HG02970 (cell line): ENCODE measurements around the gene ABCB4.

Experiments used
- ATAC-seq: cut with Tn5 transposase; IDR thresholded peaks from one replicate; pipeline ENCODE4 v1.9.1; 2021; ENCODE audit warnings: mild to moderate bottlenecking, moderate library complexity, moderate number of reproducible peaks; ENCODE audit not compliant: unreplicated experiment, low FRiP score

Gene ABCB4

DNA sequence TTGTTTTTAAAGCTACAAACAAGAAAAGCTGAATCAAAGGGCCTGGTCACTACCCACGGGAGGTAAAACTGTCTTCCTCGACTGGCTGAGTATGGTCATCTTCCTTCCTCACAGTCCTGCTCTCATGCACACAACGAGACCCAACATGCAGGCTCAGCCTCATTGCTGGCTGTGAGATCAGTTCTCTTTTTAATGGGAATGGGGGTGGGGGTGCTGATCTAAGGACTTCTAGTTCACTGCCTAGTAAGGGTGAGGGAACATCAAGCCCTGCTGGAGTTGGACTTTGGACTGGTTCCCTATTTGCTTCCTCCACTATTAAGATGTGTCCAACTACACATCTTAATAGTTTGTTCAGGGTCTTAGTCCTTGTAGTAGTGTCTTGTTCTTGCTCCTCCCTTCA is 48.2 kb downstream of the ABCB4 start:
- ATAC-seq: no peak

- ATAC-seq: no peak
Observed at GRCh38 chr7:87426160-87426559, 49.3 kb downstream of the ABCB4 start.

DNA sequence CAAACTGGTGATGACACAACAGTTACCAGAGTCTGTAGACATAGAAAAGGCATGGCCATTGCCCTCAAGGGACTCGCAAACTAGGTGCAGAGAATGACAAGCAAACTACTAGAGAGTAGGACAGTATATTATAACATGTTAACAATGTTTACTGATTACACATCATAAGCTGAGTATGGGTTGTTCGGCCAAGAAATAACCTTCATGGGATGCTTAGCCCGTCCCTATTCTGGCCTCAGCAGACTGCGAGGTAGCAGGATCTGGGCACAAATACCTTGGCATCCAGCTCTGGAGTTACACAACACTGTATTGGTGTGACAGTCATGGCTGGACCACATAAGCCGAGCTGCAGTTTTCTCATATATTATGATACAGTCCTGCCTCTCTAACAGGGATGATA is 51.4 kb downstream of the ABCB4 start:
- ATAC-seq: no peak

- no peak for ATAC-seq
Observed at GRCh38 chr7:87420173-87420572, 55.3 kb downstream of the ABCB4 start.

GRCh38 chr7:87416682-87417587 is 58.5 kb downstream of the ABCB4 start:
- peak; percentile 90 for ATAC-seq

GRCh38 chr7:87414794-87415188 is 60.7 kb downstream of the ABCB4 start:
- no peak for ATAC-seq

DNA sequence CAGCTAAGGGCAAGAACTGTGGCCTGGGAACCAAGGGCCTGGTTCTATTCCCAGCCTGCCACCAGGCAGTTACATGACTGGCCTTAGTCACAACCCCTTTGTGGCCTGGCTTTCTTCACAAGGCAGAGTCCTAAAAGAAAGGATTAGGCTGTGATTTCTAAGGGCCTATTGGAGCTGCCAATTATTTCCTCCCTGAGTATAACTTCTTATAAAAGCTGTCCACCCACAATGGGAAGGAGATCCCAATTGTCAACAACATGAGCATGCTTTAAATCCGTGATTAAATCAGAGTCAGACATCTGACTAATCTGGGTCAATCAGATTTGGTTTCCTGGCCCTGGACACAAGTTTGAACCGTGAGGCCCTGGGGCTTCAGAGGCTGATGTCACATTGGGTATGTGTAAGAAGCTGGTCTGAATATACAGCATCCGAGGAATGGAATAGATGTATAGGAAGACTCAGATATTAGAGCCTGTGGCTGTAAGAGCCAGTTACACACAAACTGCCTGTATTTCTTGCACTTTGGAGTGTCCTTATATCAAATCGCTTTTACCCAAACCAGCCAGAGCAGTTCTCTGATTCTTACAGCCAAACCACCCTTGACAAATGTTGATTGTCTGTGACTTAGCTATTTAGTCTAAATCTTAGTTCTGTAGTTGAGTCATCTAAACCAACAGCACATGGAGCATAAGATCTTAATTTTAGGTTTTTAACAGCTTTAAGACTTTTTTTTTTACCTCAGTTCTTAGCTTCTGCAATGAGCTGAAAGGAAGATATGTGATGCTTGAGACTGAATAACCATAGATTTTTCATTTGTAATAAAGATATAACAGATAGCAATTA is 61.3 kb downstream of the ABCB4 start:
- ATAC-seq: no peak

DNA sequence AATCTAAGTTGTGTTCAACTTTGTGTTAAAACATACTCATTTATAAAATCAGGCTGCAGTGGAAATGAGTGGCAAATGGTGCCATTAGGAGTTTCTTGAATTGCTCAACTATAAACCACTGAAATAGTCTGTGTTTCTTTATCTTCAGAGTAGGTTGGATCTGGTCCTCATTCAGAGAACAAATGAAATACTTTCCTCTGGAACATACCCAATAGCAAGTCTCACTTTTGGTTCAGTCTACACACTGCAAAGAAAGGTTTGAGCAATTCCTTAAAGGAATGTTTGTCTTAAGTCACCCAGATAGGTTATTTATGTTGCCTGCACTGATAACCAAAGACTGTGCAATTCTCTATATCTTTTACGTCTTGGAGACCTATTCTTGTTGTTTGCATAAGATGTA is 62.5 kb downstream of the ABCB4 start:
- no peak for ATAC-seq

DNA sequence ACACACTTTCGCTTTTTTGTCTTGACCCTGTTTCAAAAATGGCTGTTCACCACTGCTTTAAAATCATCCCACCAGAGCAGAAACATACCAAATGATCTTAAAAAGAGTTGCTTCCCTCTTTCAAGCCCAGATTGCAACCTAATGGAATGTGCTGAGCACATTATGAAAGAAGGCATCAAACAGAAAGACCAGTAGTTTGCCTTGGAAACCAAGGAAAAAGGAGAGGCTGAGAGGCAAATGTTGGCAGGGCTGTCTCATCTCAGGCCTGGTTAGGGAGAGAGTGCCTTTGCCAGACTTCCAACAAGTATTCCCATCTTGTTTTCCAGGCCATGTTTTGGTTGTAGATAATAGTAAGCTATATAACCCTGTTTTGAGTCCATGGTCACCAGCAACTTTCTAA is 64.3 kb downstream of the ABCB4 start:
- ATAC-seq: no peak

- no peak for ATAC-seq
Observed at GRCh38 chr7:87404674-87405073, 70.8 kb downstream of the ABCB4 start.

GRCh38 chr7:87398446-87398845 is 77.0 kb downstream of the ABCB4 start:
- ATAC-seq: no peak

- no peak for ATAC-seq
Observed at GRCh38 chr7:87395442-87396020, 79.9 kb downstream of the ABCB4 start.

DNA sequence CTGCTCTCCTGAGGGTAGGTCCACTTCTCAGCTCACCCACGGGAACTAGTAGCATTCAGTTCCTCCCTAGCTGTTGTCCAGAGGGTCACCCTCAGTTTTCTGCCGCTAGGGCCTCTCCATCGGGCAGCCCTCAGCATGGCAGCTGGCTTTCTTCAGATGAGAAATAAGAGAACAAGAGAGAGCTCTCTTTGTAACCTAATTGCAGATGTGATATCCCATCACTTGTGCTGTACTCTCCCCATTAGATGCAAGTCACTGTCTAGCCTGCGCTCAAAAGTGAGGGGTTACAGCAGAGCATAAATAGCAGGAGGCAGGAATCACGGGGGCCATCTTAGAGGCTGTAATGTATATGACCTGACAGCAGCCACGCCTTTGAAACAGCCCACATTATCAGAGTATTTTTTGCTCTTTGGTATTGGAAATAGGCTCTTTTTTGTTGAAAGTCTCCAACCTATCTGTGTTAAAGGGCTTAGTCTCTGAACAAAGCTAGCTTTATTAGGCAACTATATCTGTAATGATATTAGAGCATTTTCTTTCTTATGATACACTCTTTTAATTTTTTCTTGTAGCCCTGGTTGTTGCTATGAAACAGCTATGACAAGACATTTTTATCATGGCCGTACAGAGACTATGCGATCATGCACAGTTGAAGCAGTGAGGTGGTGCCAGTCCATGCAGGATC is 84.3 kb downstream of the ABCB4 start:
- no peak for ATAC-seq

DNA sequence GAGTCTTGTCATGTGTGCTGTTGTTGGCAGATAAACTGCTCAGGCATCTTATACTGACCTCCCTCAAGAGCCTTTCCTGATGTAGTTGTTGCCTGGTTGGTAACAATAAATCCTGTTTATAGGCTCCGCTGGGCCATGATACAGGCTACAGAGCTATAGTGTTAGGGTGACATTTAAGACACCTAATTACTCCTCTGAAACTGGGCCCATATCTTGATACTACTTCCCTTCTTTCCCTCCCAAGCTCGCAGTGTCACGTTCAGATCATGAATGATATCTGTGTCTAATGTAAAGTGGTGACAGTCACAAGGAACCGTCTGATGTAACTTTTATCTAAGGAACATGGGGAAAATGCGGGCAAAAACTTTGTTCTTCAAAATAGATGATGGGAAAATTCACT is 94.6 kb downstream of the ABCB4 start:
- ATAC-seq: no peak

DNA sequence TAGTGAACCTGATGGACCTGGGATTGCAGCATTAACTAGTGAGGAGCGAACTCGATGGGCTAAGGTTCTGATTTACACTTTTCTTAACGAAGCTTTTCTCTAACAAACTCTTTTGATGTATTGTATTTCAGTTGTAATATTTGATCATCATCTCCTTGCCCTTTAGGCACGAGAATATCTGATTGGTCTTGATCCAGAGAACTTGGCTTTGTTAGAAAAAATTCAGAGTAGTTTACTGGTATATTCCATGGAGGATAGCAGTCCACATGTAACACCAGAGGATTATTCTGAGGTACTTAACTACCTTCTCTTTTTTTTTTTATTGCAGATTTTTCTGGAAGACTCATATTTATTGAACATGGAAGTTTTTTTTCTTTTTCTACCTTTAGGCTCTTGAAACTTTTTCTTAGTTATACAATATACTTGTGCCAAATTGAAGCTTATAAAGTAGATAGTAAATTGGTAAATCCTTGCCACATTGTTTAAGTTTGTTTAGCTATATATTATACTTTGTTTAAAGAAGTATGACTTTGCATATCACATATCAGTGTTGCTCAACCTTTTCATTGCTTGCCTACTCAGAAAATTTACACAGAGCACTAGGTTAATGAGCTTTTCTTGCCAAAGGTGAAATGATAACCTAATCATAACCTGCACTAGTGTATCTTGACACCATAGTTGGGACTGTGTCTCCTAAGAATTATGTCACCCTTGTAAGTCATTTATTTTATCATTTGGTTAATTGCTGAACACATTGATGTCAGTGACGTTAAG is 99.6 kb downstream of the ABCB4 start:
- no peak for ATAC-seq

DNA sequence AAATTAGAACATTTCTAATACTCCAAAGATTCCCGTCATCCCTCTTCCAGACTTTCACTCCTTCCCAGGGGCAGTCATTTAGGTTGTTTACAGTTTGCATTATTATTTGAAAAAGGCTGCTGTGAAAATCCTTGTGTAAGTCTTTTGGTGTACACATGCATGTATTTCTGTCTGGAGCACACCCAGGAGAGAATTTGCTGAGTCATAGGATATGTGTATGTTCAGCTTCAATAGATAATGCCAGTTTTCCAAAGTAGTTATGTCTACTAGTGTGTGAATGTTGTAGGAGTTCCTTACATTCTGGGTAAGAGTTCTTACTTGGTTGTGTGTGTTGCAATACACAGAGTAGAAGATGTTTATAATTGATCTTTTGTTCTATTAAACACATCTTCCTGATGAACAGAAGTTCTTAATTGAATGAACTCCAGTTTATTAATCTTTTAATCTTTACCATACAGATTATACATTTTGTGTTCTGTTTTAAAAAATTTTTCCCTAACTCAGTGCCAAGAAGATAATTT is 104.8 kb downstream of the ABCB4 start:
- ATAC-seq: no peak

- ATAC-seq: no peak
Observed at GRCh38 chr7:87369216-87369615, 106.3 kb downstream of the ABCB4 start.

DNA sequence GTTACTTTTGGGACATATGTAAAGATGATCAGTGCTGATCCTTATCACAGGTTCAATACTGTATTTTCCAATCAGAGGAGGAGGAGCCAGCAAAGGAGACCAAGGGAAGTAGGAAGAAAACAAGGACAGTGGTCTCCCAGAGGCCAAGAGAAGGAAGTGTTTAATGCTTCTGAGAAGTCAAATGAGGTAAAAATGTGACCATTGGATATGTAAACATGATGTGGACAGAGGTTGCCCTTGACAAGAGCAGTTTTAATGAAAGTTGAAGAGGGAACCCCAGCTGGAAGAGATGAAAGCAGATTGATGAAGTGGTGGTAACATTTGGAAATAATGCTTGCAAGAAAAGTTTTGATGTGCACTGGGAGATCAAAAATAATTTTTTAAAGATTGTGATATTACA is 111.2 kb downstream of the ABCB4 start:
- no peak for ATAC-seq

- no peak for ATAC-seq
Observed at GRCh38 chr7:87363342-87363741, 112.1 kb downstream of the ABCB4 start.

DNA sequence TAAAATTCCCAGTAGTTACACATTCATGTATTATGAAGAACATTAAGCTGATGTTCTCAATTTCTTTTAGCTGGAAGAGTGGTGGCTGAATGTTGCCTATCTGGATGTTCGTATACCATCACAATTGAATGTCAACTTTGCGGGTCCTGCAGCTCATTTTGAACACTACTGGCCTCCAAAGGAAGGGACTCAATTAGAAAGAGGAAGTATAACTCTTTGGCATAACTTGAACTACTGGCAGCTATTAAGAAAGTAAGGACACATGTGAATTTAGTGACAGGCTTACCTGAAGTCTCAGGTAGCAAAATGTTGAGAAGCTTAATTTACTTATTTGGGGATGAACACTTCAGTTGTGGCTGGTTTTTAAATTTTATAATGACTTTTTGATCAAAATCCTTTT is 114.2 kb downstream of the ABCB4 start:
- ATAC-seq: no peak
